Jurkat, Clone E6-1 (cell line): ENCODE data around the gene XIRP1. TPM values are rescaled to one million over a fixed set of nuclear protein-coding genes. Genes with fewer than 3 reads are reported as not detected.
A peak's percentile ranks its signal among the peaks of the same experiment; 100 is the strongest.
"Not testable (repeated sequence)": the region's sequence is repeated elsewhere in the genome, so short reads cannot be mapped to it uniquely, and the experiment has no call there.

Experiments
- DNase-seq: peaks from one replicate; pipeline ENCODE4 v3.0.0-alpha.2; 2011; ENCODE audit warnings: low read depth, low spot score
- H3K4me3 ChIP-seq: 2 replicates; pipeline ENCODE4 v1.5.1; 2011; ENCODE audit warnings: mild to moderate bottlenecking, low read length, control low read depth, moderate library complexity
- polyA plus RNA-seq: library from polyadenylated mRNA; unstranded; fragments of >200 nt; gene quantifications from one replicate; pipeline ENCODE4 v1.2.1, GENCODE V29; 2012; ENCODE audit warnings: missing spikeins; ENCODE audit not compliant: insufficient read length, insufficient read depth

Gene XIRP1, protein sequence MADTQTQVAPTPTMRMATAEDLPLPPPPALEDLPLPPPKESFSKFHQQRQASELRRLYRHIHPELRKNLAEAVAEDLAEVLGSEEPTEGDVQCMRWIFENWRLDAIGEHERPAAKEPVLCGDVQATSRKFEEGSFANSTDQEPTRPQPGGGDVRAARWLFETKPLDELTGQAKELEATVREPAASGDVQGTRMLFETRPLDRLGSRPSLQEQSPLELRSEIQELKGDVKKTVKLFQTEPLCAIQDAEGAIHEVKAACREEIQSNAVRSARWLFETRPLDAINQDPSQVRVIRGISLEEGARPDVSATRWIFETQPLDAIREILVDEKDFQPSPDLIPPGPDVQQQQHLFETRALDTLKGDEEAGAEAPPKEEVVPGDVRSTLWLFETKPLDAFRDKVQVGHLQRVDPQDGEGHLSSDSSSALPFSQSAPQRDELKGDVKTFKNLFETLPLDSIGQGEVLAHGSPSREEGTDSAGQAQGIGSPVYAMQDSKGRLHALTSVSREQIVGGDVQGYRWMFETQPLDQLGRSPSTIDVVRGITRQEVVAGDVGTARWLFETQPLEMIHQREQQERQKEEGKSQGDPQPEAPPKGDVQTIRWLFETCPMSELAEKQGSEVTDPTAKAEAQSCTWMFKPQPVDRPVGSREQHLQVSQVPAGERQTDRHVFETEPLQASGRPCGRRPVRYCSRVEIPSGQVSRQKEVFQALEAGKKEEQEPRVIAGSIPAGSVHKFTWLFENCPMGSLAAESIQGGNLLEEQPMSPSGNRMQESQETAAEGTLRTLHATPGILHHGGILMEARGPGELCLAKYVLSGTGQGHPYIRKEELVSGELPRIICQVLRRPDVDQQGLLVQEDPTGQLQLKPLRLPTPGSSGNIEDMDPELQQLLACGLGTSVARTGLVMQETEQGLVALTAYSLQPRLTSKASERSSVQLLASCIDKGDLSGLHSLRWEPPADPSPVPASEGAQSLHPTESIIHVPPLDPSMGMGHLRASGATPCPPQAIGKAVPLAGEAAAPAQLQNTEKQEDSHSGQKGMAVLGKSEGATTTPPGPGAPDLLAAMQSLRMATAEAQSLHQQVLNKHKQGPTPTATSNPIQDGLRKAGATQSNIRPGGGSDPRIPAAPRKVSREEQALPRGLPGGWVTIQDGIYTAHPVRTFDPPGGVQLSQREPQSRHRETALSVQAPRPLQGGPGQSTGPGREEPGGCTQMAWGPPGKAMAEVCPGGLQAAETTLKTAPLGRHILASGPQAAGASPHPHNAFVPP (N-terminal part only)
- not detected for polyA plus RNA-seq

DNA sequence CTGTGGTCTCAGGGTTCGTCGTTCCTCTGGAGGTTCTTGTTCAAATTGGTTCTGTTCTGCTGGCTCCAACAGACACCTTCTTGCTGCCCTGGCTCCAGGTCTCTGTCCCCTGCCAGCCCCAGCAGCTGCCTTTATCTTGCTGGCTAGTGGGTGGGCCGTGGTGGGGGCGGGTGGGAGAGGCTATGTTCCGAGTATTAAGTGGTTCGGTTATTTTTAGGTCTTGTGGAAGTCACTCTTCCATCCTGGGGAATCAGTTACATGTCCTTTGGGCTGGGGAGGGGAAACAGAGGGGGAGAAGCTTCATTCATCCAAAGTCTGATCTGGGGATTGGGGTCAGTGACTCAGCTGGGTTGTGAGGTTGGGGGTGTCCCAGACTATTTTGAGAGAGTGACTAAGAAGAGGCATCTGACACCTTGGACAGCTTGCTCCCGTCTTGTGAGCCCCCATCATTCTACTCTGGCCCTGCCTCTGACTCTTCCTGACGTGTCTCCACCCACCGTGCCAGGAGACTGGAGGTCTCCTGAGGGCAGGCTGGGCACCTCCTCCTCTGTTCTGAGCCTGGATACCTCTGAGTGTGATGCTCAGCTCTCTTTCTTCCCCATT, at the start of gene XIRP1:
Gene XIRP1, minus strand, starts transcription at position 106 of the 603 bp plus-strand sequence. CDS start 3,150 bp downstream, outside the sequence.
- no peak for DNase-seq
- H3K4me3 ChIP-seq: no peak within 1 kb of the TSS

DNA sequence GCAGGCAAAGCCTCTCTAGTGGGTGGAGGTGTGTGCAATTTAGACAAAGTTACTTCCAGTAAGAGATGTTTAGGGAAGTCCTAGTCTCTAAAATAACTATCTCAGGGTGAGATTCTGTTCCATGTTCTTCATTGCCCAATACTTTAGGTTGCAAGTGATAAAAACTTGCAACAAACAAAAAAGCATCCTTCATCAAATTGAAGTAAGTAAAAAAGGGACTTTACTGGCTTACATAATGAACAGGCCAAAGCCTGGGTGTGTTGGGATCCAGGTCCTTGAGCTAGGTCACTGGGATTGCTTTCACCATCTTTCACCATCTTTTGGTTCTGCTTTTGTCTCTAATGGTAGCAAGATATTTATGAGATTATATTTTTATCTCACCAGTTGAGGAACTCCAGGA, 49.2 kb upstream of the XIRP1 start:
- H3K4me3 ChIP-seq: no peak overlapping the region
- no peak for DNase-seq

DNA sequence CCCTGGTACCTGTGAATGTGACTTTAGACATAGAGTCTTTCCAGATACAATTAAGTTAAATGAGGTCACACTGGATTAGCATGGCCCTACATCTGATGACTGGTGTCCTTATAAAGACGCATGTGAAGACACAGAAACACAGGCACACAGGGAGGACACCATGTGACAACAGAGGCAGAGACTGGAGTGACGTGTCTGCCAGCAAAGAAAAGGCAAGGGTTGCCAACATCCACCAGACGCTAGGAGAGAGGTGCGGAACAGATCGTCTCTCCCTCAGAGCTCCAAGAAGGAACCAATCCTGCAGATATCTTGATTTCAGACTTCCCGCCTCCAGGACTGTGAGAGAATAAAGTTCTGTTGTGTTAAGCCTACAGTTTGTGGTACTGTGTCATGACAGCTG, 44.6 kb upstream of the XIRP1 start:
- no peak overlapping the region for H3K4me3 ChIP-seq
- no peak for DNase-seq

DNA sequence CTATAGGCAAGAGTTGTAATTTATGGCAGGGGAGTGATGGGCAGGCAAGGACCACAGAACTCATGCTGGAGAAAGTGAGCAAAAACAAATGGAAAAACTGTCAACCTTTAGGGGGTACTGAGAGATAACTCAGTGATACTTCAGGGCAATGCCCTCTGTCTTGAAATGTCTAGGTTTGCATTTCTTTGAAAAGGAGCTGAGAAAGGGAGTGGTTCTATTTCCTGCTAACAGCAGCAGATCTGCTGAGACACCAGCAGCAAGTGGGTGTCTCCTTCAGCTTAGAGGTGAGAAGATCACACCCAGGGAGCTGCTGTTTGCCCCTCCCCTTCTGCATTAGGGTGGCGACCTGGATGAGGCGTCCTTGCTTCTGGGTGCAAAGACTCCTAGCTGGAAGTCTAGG, 42.3 kb upstream of the XIRP1 start:
- H3K4me3 ChIP-seq: no peak overlapping the region
- peak; percentile 35 for DNase-seq

DNA sequence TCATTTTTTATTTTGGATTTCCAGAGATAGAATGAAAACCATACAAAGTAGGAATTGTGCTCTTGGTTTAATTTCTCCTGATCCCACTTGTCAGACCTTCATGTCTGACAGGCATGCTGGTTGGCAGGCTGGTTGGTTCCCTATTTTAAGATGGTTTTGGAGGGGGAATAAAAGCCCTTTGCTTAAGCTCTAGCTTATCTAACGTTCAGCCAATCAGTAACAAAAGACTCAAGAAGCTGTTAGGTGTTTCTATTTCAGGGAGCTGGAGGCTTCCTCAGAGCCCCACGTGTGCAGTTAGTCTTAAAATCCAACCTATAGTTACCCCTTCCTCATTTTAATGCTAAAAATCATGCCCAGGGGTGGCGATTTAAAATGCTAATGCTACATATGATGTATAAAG, 40.5 kb upstream of the XIRP1 start:
- no peak for DNase-seq
- H3K4me3 ChIP-seq: no peak overlapping the region

DNA sequence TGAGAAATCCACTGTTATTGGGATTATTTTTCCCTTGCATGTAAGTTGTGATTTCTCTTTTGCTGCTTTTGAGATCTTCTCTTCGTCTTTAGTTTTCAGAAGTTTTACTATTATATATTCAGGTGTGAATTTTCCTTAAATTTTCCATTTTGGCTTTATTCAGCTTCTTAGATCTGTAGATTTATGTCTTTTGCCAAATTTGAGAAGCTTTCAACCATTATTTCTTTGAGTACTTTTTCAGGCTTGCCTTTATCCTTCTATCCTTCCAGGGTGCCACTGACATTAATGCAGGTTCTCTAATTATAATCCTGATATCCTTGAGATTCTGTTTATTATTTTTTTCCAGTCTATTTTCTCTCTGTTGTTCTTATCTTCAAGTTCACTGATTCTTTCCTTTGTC, 38.1 kb upstream of the XIRP1 start:
- no peak overlapping the region for H3K4me3 ChIP-seq
- DNase-seq: no peak

DNA sequence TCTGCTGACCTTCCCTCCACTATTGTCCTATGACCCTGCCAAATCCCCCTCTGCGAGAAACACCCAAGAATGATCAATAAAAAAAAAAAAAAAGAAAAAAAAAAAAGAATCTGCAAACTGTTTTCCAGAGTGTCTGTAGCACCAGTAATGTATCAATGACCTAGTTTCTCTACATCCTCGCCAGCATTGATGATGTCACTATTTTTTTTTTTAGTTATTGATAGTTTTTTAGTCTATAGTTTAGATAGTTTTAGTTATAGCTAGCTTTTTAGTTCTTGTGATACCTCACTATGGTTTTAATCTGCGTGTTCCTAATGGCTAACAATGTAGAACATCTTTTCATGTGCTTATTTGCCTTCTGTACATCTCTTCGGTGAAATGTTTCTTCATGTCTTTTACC, 36.1 kb upstream of the XIRP1 start:
- no peak overlapping the region for H3K4me3 ChIP-seq
- no peak for DNase-seq

DNA sequence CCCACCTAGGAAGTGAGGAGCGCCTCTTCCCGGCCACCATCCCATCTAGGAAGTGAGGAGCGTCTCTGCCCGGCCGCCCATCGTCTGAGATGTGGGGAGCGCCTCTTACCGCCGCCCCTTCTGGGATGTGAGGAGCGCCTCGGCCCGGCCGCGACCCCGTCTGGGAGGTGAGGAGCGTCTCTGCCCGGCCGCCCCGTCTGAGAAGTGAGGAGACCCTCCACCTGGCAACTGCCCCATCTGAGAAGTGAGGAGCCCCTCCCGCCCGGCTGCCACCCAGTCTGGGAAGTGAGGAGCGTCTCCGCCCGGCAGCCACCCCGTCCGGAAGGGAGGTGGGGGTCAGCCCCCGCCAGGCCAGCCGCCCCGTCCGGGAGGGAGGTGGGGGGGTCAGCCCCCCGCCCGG, 35.2 kb upstream of the XIRP1 start:
- not testable (repeated sequence) for H3K4me3 ChIP-seq, DNase-seq

DNA sequence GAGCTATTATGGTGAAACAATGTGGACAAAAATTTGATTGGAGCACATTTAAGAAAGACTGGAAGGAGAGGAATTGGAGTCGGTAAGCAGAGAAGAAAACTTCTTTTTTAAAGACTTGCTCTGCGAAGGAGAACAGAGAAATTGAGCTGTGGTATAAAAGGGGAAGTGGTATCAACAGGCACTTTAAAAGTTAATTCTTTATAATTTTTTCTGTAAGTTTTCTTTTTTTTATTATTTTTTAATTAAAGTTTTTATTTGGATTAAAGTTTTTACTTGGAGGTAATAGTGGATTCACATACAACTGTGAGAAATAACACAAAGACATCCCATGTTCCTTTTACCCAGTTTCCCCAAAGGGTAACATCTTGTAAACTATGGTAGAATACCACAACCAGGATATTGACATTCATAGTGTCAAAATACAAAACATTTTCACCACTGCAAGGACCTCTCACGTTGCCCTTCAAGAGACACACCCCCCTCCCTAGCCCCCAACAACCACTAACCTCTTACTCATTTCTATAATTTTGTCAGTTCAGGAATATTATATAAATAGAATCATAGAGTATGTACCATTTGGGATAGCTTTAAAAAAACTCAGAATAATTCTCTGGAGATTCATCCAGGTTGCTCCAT, 33.8 kb upstream of the XIRP1 start:
- no peak overlapping the region for H3K4me3 ChIP-seq
- DNase-seq: no peak

DNA sequence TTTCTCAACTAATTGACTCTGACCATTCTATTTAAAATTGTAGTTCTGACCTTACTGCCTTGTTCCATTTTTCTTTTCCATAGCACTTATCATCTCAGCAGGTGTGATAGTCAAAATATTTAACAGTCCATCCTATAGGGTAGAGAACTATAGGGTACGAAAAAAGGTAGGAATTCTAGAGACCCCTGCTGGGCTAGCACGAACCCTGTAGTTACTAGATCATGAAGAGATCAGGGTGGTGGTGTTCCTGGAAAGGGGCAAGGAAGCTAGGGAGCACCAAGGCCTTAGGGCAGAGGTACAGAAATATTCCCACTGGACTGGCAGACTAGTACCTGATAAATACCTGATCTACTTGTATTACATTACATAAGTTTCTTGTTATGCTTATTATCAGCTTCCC, 31.9 kb upstream of the XIRP1 start:
- no peak overlapping the region for H3K4me3 ChIP-seq
- no peak for DNase-seq

DNA sequence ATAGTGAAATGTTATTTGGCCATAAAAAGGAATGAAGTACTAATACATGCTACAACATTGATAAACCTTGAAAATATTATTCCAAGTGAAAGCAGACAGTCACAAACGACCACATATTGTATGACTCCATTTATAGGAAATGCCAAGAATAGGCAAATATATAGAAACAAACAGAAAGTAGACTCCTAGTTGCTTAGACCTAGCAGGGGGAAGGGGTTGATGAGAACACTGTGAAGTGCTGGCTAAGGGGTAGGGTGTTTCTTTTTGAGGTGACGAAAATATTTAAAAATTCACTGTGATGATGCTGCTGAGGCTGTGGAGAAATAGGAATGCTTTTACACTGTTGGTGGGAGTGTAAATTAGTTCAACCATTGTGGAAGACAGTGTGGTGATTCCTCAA, 30.5 kb upstream of the XIRP1 start:
- H3K4me3 ChIP-seq: no peak overlapping the region
- no peak for DNase-seq

DNA sequence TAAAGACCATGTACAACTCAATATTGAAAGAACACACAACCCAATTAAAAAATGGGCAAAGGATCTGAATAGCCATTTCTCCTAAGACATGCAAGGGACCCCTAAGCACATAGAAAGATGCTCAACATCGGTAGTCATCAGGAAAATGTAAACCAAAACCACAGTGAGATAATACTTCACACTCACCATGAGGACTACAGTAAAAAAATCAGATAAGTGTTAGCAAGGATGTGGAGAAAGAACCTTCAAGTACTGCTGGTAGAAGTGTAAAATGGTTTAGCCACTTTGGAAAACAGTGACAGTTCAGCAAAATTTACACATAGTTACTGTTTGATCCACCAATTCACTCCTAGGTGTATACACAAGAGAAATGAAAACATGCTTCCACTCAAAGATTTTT, 30.1 kb upstream of the XIRP1 start:
- no peak for DNase-seq
- H3K4me3 ChIP-seq: no peak overlapping the region

DNA sequence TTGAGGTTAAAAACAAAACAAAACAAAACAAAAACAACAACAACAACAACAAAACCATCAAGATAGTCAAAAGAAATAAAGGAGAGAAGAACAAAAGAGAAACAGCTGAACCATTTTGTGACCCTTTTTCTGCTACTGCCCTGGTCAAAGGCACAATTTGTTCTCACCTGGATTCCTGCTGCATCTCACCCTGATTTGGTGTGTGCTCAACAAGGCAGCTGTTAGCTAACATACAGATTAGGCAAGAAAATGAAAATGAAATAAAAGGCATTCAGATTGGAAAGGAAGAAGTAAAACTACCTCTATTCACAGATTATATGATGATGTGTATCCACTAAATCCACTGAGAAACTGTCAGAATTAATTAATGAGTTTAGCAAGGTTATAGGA, 28.7 kb upstream of the XIRP1 start:
- DNase-seq: no peak
- H3K4me3 ChIP-seq: no peak overlapping the region

DNA sequence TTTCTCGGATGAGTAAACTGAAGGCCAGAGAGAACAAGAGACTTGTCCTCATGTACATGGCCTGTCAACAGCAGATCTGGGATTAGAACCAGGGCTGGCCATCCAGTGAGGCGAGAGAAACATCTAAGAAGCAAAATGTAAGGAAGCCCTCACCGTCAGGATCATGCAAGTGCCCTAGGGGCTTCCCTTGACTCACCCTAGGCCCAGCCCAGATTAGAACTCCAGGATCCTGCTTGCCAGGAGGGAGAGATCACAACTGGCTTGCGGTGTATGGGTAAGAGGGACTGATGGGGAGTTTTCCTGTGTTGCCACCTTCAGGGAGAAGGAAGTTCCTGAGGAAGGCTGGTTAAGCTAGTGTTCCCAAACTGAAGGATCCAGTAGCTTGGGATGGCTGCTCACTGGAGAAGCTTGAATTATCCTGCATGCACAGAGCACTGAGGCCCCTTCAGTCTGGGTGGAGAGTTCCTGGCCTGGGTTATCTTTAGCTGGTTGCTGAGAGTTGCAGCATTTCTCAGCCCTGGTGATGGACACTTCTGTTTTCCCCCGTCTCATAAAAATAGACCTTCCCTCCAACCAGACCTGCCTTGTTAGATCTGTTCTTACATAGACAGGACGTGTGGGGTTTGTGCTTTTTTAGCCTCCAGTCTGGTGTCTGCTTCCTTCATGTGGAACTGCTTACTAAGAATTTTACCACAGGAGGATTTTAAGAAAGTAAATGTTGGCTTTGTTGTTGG, 28.2 kb upstream of the XIRP1 start:
- H3K4me3 ChIP-seq: no peak overlapping the region
- no peak for DNase-seq

DNA sequence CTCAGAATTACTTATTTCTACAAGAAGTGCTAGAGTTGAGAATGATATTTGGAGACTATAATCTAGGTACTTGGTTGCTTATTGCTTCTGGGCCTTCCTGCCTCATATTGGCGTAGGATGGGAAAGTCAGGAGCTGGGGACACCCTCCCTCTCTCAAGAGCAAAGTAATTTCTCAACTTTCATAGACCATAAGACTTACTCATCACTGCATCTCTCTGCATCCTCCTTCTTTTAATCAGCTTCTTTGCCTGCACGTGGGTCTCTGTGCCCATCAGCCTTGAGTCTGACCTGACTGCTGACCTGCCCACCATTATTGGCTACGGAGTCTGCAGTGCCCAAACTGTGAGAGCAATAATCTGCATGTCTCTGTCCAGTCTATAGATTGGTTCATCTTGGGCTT, 27.3 kb upstream of the XIRP1 start:
- no peak overlapping the region for H3K4me3 ChIP-seq
- DNase-seq: no peak

DNA sequence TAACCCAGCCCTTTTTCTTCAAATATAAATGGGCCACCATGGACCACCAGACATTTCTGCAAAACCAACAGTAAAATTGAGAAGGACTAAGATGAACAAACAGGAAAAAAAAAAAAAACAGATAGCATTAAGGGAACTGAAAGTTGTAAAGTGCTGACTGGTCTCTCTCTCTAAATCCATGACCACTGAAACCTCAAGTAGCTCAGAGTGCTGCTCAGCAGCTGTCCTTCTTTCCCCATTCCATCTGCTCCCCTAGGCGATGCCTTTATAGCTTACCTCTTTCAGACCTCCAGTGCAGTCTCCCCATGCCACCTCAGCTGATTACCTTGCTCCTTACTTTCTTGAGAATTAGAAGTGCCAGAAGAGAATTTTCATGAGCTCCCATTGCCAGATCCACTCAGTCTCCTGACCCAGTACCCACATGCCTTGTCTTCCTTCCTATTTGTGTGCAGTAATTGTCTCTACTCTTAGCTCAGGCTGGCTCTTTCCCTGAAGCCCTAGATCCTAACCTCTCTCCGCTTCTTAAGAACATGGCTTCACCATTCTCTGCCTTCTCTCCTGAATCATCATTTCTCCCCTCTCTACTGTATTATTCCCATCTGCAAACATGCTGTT, 23.9 kb upstream of the XIRP1 start:
- no peak overlapping the region for H3K4me3 ChIP-seq
- peak; percentile 46 for DNase-seq

DNA sequence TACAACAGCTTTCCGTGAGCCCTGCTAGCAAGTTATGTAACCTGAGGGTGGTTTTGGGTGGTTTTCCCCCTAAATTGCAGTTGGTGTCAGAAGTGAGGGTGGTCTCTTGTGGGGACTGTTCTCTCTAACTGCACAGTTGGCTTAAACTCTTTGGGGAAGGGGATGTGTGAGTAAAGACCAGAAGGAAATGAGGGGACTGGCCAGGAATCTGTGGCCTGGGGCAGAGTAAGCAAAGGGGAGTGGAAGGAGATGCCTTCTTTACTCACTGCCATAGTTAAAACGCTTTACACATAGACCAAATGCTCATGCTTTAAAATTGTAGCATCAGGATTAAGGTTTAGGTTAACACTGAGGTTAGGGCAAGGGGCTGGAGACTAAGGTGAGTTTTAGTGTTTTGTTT, 21.2 kb upstream of the XIRP1 start:
- DNase-seq: no peak
- H3K4me3 ChIP-seq: no peak overlapping the region

DNA sequence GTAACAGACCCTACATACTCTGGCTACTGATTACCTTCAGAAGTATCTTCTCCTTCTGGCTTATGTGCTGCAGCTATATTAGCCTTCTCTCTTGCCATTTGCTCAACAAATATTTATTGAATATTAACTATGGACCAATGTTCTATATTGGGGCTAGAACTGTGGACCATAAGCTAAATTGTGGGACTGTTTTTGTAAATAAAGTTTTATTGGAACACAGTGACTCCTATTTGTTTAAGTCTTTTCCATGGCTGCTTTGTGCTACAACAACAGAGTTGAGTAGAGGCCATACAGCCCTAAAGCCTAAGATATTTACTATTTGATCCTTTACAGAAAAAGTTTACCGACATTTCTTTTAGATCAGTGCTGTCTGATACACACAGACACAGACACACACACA, 20.3 kb upstream of the XIRP1 start:
- DNase-seq: no peak
- H3K4me3 ChIP-seq: no peak overlapping the region
